ENCODE results near the gene ITGB1.
"Not testable (repeated sequence)": the region's sequence is repeated elsewhere in the genome, so short reads cannot be mapped to it uniquely, and the experiment has no call there.

ITGB1 gene

DNA sequence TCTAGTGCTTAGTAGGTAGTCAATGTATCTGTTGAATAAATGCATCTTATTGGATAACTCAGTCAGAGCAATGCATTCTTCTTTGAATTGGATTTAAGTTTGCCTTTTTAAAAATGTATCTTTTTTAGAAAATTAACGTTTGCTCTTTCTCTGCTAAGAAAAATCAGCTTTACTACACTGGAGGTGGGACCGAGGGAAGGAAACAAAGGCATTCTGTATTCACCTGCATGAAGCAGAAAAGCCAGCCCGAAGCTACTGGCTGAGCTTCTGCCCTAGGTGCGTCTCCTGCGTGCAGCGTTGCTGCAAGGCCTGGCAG lies 22.2 kb upstream of the ITGB1 start:
- no peak for DNase-seq

DNA sequence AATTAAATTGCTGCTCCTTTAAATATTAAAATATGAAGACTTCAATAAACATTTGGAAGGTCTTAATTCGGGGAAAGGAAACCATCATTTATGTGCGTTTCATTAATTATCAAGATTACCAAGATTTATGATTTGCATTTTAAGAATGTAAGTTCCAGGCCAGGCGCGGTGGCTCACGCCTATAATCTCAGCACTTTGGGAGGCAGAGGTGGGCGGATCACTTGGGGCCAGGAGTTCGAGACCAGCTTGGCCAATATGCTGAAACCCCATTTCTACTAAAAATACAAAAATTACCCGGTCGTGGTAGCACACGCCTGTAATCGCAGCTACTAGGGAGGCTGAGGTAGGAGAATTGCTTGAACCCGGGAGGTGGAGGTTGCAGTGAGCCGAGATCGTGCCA lies 21.7 kb upstream of the ITGB1 start:
- DNase-seq = not testable (repeated sequence)

DNA sequence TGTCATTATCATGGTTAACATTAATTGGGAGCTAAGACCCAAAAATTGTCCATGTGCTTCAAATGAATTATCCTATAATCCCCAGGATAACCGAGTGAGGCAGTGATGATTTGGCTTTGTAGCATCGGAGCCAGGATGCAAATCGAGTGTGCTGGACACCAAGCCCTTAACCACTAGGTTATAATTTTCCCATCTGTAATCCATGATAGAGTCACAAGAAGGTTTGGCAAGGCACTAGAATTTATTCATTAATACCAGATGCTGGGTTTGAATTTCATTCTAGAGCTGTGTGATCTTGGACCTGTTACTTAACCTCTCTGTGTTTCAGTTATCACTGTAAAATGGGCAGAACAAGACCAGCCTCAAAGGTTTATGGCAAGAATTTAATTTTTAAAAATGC lies 21.0 kb upstream of the ITGB1 start:
- no peak for DNase-seq

DNA sequence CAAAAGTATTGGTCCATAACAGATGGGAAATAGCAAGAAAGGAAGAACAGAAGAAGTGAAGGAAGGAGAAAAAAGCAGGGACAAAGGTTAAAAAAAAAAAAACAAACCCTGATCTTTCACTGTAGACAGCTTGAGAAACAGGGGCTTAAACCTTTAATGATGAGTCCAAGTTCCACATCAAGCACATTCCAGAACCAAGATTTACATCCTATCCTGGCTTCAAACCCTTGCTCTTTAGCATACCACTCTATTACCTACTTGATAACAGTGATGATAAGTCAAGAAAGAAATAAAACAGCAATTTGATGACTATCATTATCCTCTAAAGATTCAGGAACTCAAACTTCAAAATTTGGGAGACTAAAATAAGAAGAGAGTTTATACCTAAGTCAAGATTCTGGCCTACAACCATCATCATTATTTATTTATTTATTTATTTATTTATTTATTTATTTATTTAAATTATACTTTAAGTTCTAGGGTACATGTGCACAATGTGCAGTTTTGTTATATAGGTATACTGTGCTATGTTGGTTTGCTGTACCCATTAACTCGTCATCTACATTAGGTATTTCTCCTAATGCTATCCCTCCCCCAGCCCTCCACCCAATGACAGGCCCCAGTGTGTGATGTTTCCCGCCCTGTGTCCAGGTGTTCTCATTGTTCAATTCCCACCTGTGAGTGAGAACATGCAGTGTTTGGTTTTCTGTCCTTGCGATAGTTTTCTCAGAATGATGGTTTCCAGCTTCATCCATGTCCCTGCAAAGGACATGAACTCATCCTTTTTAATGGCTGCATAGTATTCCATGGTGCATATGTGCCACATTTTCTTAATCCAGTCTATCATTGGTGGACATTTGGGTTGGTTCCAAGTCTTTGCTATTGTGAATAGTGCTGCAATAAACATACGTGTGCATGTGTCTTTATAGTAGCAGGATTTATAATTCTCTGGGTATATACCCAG lies 20.1 kb upstream of the ITGB1 start:
- not testable (repeated sequence) for DNase-seq

DNA sequence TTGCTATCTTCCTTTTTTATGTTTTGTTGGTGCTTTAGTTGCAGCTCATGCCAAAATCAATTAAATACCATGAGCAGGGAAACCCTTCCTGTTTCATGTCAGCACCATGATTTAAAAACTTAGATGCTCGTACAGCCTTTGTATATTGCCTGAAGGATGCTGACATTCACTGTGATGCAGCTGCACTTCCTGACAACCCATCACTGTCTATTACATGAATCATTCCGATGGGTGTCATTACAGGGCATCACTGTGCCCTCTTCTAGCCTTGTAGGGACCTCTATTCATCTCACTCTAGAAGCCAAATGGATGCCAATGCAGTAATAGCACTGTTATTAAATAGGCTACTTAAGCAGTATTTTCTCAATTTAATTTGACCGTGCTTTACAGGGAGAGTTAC lies 18.3 kb upstream of the ITGB1 start:
- no peak for DNase-seq

DNA sequence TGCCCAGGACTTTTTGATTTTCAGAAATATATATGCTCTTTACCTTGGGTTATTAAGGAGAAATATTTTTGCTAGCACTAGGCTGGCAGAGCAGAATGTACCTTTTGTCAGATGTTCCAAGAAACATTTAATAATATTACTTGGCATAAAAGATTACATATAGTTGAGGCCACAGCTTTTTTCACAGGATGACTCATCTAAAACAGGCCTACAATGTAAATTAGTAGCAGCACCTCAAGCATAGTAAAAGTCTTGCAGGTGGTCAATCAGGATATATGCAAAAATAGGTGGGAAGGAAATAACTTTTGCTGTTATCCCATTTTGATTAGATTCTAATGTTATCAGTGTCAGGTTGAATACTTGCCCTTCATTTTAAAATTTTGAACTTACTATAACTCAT lies 14.9 kb upstream of the ITGB1 start:
- no peak for DNase-seq

DNA sequence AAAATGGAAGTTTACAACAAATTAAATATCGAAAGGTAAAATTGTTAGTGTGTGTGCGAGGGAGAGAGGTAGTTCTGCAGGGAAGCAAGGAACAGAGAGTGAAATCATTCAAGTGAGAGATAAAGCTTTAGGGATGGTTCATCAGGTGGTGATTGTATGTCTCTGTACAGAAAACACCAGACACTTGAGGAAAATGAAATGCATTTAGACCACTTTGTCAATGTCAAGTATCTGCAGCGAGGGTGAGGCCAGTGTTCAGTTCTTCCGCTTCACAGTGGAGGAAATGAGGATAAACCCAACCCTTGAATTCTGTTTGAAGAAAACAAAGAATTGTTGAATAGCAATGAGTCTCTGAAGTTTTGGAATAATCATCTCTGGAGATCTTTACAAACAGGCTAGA lies 14.4 kb upstream of the ITGB1 start:
- DNase-seq = no peak

DNA sequence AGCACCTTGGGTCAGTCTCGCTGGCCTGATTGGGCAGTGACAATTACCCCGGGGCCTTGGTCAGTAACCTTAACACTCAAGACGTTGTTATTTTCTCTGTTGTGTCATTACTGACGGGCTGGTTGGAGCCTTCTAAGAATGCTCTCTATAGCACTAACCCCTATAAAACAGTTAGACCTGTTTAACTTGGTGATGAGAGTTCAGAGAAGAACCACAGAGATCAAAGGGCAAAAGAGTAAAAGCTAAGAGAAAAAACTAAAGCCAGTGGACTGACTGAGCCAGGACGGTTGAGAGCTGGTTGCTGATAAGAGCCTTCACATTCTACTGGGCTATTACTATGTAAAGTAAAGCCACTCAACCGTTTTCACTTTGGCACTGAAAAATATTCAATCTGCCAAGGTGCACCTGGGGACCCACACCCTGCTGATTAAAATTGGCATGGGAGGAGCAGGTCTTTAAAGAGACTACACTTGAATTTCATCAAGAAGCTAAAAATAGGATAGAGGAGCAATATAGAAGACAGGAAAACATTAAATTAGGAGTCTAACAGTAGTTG lies 13.6 kb upstream of the ITGB1 start:
- DNase-seq = no peak

DNA sequence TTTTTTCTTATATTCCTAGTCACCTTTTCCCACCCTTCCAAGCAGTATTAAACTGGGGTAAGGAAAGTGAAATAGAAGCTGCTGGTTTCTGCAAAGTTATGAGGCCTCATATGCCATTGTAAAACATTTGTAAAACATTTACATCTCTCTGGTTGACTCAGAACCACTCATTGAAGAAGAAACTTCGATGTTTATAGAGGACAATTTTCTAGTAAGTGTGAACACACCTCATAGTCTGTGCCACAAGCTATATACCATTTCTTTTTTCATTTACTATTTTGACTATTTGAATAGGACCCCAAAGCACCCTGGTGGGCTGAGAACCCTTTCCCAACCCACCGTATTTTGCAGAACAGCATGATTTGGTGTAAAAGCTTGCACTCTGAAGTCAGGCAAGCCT lies 12.9 kb upstream of the ITGB1 start:
- DNase-seq = no peak

DNA sequence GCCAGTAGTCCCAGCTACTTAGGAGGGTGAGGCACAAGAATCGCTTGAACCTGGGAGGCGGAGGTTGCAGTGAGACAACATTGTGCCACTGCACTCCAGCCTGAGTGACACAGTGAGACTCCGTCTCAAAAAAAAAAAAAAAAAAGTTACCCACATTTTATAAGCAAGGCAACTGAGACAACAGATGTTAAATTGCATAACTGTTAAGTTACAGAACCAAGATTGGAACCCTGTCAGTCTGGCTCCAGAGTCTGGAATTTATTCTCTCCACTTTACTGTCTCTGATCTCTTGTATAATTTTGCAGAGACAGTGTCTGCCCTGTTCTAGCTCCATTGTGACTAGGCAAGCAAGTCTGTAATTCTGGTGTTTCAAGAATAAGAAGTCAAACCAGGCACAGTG lies 6.2 kb upstream of the ITGB1 start:
- DNase-seq = no peak

DNA sequence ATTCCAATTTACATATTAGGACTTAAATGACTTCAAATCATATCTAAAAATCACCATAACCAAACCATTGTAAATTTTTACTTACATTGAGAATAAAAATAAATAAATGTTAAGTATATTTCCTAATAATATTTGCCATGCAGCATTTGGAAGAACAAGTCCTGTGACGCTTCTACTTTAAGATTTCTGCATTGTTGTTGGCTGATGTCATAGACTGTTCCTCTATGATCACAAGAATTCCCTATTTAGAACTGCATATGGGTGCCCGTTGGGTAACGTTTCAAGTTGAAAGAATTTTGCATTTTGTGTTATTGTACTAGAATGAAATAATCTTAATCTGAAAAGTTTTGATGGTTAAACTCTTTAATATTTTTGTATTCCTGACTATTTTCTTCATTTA lies 5.1 kb upstream of the ITGB1 start:
- DNase-seq = no peak

DNA sequence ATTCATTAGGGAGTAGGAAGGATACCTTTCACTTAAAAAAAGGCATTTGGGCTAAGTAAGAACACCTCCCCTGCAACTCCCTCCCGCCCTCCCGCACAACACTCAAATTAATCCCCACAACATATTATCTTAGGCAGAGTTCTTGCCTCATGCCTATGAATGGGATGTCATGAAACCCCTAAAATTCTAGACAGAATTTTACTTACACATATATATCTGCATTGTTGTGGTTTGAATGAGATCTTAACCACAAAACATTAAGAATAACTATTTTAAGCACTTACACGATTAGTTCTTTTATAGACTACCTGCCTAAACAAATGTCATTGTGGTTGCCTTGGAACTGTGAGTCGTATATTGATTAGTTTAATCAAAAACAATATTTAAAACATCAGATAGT lies 4.5 kb upstream of the ITGB1 start:
- no peak for DNase-seq

DNA sequence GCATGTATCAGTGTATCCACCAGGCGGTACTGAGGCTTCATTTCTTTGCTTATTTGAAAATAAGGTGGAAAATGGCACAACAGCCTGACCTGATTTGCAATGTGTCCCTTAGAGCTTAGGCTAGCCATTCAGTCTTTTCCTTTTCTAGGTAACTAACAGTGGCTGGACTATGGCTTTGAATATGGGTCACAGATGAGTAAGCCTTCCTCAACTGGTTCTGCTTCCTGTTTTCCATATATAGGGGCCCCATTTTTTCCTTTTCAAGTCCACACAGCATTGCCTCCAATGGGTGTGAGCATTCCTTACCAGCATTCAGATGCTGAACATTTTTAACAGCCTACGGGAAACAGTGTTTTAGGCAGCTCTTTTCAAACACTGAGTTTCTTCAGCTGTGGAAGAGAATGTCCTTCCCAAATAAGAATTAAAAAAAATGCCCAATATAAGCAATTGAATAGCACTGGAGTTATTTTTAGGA lies 3.9 kb upstream of the ITGB1 start:
- no peak for DNase-seq

DNA sequence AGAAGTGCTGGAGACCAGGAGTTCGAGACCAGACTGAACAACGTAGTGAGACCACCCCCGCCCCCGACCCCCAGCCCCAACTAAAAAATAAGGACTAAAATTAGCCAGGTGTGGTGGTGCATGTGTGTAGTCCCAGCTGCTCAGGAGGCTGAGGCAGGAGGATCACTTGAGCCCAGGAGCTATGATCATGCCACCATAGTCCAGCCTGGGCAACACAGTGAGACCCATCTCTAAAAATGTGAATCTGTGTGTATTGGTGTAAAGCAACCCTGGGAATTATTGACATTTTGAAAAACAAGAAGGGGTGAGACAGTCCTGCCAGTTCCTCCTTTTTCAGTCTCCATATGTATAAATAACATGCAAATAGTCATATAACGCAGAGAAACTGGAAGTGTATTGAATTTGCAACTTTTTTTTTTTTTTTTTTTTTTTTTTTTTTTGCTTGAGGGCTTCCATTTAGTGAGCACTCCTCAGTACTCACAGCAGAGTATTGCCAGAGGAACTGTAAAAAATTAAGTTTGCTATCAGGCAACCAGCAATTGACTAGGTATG lies 3.4 kb upstream of the ITGB1 start:
- no peak for DNase-seq

DNA sequence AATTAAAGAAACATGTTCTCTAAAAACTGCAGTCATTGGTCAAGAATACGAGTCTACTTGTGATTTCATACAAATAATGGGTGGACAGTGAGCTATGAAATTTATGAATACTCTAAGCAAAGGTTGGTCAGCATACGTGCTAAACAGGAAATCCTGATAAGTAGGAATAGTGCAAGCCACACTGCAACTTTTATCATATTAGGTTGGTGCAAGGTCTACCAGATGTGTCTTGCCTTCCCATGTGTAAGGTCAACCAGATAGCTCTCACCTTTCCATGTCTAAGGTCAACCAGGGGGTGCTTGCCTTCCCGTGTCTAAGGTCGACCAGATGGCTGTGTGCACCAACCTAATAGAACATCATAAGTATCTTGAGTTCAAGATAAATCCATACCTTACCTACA lies 2.0 kb upstream of the ITGB1 start:
- DNase-seq = no peak

DNA sequence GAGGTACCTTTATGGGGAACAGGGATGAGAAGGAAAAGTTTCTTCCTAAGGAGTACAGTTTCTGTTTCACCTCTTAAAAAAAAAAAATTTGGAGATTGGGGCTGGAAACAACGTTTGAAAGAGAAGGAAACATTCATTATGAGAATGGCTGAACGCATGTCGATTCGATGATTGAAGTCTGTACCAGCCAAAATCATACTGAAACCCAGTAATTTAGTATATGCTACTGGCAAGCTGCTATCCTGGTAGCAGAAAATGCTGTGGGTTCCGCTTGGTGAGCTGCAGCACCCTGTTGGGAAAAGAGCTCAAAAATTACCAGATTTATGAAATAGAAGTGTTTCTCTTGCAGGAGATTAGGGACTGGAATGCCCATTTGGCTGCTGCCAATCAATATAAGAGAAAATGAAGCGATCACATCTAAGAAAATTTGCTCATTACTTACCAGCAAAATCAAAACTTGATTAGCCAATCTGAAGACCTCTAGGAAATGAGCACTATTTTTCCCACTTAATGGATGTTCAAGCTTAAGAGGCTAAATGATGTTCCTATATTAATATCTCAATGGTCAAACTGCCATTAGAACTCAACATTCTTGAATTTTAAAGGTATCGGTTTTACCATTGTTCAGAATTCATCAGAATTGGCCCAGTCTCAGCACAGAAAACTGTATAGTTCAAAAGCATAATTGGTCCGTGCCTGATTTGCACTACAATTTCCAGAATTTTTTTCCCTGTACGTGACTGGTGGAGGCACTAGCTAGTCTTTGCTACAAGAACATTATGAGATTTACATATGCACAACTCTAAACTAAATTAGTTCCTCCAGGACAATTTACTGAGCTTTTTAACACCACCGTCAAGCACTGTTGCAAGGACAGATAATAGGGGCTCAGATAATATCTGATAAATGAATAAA lies 1.2 kb upstream of the ITGB1 start:
- no peak for DNase-seq

DNA sequence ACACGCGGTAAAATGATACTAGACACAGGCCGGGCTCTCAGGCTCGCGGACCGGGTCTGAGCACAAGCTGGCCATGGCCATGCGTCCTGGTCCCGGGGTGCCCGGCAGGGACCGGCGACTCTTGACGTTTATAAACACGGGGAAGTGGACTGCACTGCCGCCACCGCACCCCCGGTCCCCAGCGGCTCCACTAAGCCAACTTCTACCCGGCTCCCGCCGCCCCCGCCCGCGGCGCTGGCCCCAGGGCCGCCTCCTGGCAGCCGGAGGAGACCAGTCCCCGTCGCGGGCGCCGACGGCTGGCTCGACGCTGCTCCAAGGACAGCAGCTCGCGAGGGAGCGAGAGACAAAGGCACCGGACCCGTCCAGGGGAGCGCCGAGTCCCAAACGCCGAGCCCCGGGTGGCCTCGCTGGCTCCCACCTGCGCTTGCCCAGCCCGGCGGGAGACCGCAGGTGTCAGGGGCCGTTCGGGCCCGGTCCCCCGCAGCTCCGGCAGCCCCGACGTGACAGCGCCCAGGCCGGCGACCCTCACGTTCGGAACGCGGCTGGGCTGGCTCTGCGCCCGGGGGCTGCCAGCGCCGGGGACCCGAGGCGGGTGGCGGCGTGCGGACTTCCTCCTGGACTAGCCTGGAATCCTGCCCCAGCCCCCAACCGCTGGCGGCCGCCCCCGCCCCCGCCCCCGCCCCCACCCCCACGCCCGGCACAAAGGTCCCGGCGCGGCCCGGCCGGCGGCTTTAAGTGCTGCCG lies 517 bp downstream of the ITGB1 start:
- no peak for DNase-seq

DNA sequence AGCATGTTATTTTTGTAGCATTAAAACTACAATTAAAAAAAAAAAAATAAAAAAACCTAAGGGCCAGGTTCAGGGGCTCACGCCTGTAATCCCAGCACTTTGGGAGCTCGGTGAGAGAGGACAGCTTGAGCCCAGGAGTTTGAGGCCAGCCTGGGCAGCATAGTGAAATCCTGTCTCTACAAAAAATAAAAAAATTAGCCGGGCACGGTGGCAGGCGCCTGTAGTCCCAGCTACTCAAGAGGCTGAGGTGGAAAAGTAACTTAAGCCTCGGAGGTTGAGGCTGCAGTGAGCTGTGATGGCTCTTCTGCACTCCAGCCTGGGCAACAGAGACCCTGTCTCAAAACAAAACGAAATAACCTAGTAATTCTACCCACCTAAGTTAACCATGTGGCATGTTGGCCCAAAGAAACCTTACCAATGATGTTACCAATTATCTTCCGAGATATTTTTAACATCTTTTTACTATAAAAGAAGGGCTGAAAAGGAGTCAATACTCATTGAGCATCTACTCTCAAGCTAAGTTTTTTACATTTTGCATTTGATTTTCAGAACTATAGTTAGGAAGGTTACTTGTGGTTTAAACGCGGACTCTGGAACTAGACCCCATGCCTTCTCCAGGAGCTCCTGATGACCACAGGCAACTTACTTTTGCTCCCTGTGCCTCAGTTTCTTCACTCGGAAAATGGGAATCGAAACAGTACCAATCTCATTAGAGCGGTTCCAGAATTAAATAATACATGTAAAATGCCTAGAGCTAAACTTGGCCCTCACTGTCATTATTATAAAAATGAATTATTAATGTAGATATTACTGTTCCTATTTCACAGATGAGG lies 1.4 kb downstream of the ITGB1 start:
- DNase-seq = no peak

DNA sequence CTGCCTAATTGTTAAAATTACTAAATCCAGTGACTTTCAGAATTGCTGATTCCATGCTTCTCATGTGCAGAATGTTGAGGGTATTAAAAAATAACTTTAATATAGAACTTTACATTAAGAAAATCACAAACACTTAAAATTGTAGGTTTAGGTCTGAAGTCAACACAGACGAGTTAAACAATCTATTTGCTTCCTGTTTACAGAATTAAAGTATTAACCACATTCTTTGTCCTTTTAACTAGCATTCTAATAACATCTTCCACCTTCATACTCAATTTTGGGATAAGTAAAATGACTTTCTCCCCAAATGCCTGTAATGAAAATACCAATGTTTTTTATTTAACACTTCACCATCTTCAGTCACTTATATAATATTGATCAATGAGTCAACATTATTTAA lies 2.2 kb downstream of the ITGB1 start:
- no peak for DNase-seq

DNA sequence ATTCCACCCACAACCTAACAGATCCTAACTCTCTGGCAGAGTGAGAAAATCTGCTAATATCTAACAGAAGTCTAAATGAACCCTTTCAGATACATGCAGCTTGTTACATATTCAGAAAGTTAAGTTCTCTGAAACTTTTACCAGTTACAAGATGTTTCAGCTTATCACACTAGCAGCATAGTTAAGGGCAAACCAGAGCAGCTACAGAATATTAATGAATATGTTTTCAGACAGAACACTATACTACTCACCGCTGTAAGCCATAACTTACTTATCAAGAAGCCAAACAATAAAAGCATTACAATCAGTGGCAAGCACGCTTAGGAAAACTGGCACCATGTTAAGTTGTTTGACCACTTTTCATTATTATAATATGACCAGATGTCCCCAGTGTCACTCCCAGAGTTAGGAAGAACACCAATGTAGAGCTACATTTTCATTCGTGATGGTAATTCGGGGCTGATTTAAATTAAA lies 2.7 kb downstream of the ITGB1 start:
- DNase-seq = no peak

DNA sequence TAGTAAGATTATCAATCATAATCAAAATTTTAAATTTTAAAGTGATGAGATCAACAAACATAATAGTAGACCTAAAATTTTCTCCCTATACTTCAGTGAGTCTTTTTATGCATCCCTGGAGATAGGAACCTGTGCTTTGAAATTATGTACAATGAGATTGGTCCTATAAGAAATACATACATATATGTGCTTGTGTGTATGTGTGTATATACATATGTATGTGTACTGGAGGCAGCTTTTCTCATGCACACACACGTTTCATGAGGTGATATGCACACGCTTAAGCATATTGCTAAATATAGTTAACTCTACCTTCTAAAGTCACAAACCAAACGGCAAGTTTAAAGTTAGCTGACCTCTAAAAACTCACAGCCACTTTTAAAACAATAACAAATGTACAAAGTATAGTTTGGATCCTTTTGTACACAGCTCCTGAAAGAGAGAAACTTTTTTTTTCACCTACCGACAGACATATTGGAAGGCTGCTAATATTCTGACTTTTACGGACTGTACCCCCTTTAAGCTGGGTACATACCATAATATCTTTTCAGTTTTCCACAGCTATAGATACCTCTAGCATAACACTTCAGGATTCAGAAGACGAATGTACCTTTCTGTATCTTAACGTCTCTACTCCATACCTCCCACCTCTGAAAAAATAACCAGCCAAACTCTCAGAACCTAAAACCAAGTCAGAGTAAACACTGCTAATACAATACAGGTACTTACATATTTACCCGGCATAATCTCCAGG lies 3.3 kb downstream of the ITGB1 start:
- DNase-seq = no peak
